Muscle layer of colon (tissue), 2 donors: ENCODE data around the gene ATP6V0E2.
A peak's percentile ranks its signal among the peaks of the same experiment; 100 is the strongest.

Experiments
- H3K27ac ChIP-seq: one replicate; pipeline ENCODE4 v1.7.0; 2013; ENCODE audit warnings: low read depth, mild to moderate bottlenecking, low read length, moderate library complexity
- H3K27me3 ChIP-seq, 2 donors: one replicate each; pipeline ENCODE4 v1.7.0; 2013; ENCODE audit warnings: low read length in 2 of 2, mild to moderate bottlenecking in 2 of 2; ENCODE audit not compliant: insufficient read depth in 2 of 2, control insufficient read depth in 1 of 2
- H3K36me3 ChIP-seq: one replicate; pipeline ENCODE4 v1.7.0; 2013; ENCODE audit warnings: mild to moderate bottlenecking, low read length; ENCODE audit not compliant: insufficient read depth
- H3K4me1 ChIP-seq: one replicate; pipeline ENCODE4 v1.7.0; 2013; ENCODE audit warnings: mild to moderate bottlenecking, low read length; ENCODE audit not compliant: insufficient read depth
- H3K4me3 ChIP-seq, 2 donors: one replicate each; pipeline ENCODE4 v1.7.0; 2013; ENCODE audit warnings: low read length in 2 of 2, low read depth in 1 of 2, mild to moderate bottlenecking in 1 of 2, moderate library complexity in 1 of 2
- H3K9ac ChIP-seq: one replicate; pipeline ENCODE4 v1.7.0; 2013; ENCODE audit warnings: low read length
- H3K9me3 ChIP-seq: one replicate; pipeline ENCODE4 v1.7.0; 2013; ENCODE audit warnings: mild to moderate bottlenecking, low read length
- donor health status: abdominal sarcoma.
- donor health status: Adenocarcinoma of cecum.

The ATP6V0E2 gene

DNA sequence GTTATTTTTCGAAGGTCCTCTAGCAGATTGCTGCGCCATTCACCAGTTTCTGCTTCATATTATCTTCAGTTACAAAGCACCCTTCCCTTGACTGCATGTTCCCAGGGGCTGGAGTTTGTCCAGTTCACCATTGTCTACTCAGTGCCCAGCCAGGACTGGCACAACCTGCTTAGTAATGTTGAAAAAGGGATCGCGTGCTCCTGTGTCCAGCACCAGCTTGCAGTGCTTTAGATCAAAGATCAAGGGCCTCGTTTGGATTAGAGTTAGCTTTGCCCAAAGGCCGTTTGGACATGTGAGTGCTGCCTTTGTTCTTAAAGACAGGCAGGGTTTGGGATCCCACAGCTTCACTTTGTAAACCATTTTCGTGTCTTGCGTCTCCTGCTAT is 867 bp downstream of the ATP6V0E2 start:
- Histone ChIP-seq H3K27ac (no peak overlapping the region), H3K4me1 (peaks cover 15% of the 10 kb centered on the region), H3K9ac (no peak overlapping the region), H3K9me3 (no peaks in the 10 kb centered on the region), H3K27me3 (no peaks in the 10 kb centered on the region), H3K4me3 (peak overlapping the region; percentile 75 to 79), H3K36me3 (peaks cover 4% of the 10 kb centered on the region)

DNA sequence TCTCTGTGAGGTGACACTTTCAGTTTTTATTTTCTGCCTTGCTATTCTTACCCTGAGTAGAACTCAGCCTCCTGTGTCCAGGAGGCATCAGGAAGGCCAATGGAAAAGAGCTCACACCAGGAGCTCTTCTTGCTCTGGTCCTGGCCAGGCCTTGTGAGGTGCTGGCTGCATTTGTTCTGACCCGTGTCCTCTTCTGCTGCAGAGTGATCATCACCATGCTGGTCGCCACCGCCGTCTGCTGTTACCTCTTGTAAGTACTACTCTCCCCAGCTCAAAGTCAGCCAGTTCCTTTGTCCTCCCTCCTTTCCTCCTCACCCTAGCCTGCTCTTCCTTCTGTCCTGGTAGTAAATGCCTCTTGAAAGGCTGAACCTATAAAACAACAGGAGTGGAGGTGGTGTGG is 1.6 kb downstream of the ATP6V0E2 start:
- Histone ChIP-seq H3K4me1 (peaks cover 18% of the 10 kb centered on the region), H3K9me3 (no peaks in the 10 kb centered on the region), H3K36me3 (peaks cover 4% of the 10 kb centered on the region), H3K27me3 (no peaks in the 10 kb centered on the region), H3K27ac (no peak overlapping the region), H3K4me3 (no peak overlapping the region), H3K9ac (no peak overlapping the region)

DNA sequence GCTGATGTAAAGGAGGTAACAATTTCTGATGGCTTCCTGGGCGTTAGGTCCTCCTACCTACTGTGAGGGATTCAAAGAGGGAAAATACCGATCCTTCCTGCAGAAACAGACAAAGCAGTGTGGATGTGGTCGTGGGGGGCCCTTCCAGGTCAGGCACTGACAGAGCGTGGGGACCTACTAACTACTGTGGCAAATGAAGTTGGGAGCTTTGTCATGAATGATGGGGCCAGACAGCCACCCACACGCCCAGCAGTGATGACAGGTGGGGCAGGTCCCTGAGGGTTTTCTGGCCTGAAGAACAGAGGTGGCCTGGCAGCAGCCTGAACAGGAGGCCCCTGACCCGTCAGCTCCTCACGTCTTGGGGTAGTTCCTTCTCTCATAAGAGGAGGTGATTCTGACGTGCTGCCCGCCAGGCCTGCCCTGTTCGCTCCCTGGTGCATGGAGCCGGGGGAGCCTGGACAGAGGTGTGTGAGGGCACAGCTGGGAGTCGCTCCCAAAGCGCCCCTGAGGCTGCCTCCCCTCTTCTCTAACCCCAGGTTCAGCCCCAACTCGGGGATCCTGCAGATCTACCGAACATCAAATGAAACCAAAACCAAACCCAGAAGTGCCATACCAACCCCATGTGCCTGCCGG is 4.2 kb downstream of the ATP6V0E2 start:
- Histone ChIP-seq H3K27ac (no peak overlapping the region), H3K4me3 (no peak overlapping the region)

DNA sequence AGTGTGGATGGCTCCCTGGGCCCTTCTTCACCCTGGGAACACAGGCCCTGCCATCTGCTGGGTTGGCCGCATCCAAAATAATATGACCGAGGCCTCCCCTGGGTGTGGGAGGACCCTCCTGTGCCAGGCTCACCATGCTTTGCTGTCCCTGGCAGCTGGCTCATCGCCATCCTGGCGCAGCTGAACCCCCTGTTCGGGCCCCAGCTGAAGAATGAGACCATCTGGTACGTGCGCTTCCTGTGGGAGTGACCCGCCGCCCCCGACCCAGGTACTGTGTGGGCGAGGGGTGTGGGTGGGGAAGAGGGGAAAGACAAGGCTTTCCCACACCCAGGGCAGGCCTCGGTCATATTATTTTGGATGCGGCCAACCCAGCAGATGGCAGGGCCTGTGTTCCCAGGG is 4.8 kb downstream of the ATP6V0E2 start:
- peaks cover 4% of the 10 kb centered on the region for H3K36me3 ChIP-seq

More for the DNA sequence above, 4.2 kb downstream of the ATP6V0E2 start:
- Histone ChIP-seq H3K4me1 (peaks cover 37% of the 10 kb centered on the region), H3K9me3 (no peaks in the 10 kb centered on the region), H3K9ac (no peak overlapping the region), H3K36me3 (peaks cover 4% of the 10 kb centered on the region), H3K27me3 (no peaks in the 10 kb centered on the region)

DNA sequence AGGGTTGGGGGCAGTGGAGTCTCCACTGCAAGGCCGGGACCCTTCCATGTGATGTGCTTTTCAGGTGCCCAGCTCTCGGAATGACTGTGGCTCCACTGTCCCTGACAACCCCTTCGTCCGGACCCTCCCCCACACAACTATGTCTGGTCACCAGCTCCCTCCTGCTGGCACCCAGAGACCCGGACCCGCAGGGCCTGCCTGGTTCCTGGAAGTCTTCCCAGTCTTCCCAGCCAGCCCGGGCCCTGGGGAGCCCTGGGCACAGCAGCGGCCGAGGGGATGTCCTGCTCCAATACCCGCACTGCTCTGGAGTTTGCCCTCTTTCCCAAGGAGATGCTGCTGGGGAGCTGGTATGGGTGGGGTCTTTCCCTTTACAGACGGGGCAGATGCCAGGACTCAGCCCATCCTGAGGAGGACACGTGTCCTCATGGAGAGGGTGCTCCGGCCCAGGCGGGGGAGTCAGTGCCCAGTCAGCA is 5.5 kb downstream of the ATP6V0E2 start:
- Histone ChIP-seq H3K27me3 (no peaks in the 10 kb centered on the region), H3K36me3 (peaks cover 4% of the 10 kb centered on the region), H3K4me3 (no peak overlapping the region), H3K9ac (no peak overlapping the region), H3K9me3 (no peaks in the 10 kb centered on the region), H3K4me1 (peaks cover 45% of the 10 kb centered on the region), H3K27ac (no peak overlapping the region)

More for the DNA sequence above, 4.8 kb downstream of the ATP6V0E2 start:
- H3K27me3 ChIP-seq: no peaks in the 10 kb centered on the region
- H3K27ac ChIP-seq: no peak overlapping the region
- peaks cover 42% of the 10 kb centered on the region for H3K4me1 ChIP-seq
- H3K9ac ChIP-seq: no peak overlapping the region
- no peak overlapping the region for H3K4me3 ChIP-seq
- no peaks in the 10 kb centered on the region for H3K9me3 ChIP-seq

DNA sequence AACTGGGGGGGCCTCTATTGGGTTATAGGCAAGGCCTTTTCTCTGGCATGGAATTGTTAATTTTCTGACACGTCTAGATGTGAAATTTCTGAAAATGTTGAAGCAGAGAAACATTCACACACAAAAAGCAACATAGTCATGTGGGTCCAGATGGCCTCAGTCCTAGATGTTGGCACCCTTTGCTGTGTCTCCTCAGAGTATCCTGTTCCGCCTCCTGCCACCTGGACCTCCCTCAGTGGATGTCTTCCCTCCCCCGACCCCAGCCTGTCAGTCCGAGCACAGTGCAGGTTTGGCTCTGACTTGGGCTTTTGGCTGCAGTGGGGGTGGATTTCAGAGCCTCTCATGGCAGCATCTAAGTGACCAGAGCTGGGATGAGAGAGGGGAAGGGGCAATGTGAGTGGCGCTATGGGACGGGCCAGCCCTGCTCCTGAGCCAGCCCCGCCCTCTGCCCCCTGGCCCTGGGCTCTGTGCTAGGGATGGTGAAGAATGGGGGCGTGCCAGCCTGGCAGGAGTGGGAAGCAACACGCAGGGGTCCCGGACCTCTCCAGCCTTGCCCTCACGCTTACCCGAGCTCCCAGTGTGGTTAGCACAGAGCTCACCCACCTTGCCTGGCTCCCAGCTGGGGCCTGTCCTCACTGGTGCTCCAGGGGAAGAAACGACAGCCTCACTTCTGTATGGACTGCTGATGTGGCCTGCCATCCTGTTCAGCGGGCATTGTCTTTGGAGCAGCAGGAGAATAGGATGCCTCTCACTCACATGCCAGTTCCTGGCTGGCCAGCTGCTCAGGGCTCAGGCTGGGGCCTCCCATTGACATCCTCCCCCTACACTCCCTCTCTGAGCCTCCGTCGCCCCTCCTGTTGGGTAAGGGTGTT is 6.2 kb downstream of the ATP6V0E2 start:
- Histone ChIP-seq H3K27ac (no peak overlapping the region), H3K4me3 (no peak overlapping the region), H3K36me3 (peaks cover 4% of the 10 kb centered on the region), H3K9me3 (no peaks in the 10 kb centered on the region), H3K9ac (no peak overlapping the region), H3K27me3 (no peaks in the 10 kb centered on the region), H3K4me1 (peaks cover 42% of the 10 kb centered on the region)

DNA sequence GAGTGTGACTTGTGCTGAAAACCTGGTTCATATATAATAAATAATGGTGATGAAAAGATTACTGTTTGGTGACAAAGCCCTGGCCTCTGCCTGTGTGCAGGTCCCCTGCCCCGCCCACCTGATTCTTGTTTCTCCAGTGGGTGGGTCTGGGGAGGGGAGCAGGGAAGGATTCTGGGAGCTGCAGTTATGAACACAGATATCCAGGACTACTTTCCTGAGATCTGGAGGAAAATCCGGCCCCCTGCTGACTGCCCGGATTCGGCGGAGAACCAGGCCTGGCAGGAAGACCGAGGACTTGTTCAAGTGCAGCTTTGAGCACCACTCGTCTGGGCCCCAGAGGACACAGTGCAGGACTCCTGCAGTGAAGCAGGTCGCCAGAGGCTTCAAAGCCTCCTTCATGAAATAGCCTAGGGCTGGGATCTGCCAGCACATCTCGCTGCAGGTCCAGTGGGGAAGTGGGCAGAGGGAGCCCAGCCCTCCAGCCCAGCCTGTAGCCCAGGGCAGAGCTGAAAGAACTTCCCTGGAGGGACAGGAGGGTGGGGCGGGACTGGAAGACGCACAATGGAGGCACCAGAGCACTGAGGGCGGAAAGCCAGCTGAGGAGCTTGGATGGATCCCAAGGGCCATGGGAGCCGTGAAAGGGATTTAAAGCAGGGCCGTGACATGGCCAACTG is 7.0 kb downstream of the ATP6V0E2 start:
- H3K4me1 ChIP-seq: peaks cover 43% of the 10 kb centered on the region
- no peaks in the 10 kb centered on the region for H3K27me3 ChIP-seq
- no peak overlapping the region for H3K27ac ChIP-seq
- no peaks in the 10 kb centered on the region for H3K9me3 ChIP-seq
- H3K9ac ChIP-seq: no peak overlapping the region
- peaks cover 4% of the 10 kb centered on the region for H3K36me3 ChIP-seq
- H3K4me3 ChIP-seq: no peak overlapping the region

DNA sequence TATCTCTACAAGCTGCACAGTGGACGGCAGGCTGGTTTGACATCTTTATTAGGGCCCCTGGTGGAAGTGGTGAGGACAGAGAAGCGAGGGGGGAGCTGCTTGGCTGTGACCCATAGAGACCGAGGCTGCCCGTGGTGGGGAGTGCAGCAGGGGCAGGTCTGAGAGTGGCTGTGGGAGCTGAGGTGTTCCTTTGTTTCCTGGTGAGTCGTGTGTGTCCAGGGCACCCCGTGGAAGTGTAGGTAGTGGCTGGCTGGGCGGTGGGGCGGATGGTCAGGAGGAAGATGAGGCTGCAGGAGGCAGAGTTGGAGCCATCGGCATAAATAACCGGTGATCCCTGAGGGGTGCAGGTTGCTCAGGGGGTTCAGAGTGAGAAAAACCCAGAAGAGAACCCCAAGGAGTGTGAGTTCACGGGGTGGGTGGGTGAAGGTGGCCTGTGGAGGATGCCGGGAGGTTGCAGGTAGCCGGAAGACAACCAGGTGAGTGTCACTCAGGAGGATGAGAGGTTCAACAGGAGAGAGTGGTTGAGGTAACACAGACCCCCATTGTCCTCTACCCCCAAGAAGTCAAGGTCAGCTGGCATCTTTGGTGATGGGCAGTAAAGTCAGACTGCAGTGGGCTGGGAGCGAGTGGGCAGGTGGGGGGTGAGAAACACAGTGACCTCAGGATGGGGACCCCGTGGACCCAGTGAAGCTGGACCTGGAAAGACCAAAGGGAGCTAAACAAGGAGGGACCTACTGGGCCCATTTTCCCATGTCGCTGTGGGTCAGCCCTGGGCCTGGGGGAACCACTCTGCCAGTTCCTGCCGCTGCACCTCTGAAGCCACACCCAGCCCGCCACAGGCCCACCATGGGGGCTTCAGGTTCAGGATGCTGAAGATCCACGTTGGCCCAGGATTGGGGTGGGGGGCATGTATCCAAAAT is 7.8 kb downstream of the ATP6V0E2 start:
- Histone ChIP-seq H3K4me1 (peaks cover 43% of the 10 kb centered on the region), H3K36me3 (peaks cover 4% of the 10 kb centered on the region), H3K27me3 (no peaks in the 10 kb centered on the region), H3K27ac (no peak overlapping the region), H3K9ac (no peak overlapping the region), H3K4me3 (no peak overlapping the region), H3K9me3 (no peaks in the 10 kb centered on the region)

DNA sequence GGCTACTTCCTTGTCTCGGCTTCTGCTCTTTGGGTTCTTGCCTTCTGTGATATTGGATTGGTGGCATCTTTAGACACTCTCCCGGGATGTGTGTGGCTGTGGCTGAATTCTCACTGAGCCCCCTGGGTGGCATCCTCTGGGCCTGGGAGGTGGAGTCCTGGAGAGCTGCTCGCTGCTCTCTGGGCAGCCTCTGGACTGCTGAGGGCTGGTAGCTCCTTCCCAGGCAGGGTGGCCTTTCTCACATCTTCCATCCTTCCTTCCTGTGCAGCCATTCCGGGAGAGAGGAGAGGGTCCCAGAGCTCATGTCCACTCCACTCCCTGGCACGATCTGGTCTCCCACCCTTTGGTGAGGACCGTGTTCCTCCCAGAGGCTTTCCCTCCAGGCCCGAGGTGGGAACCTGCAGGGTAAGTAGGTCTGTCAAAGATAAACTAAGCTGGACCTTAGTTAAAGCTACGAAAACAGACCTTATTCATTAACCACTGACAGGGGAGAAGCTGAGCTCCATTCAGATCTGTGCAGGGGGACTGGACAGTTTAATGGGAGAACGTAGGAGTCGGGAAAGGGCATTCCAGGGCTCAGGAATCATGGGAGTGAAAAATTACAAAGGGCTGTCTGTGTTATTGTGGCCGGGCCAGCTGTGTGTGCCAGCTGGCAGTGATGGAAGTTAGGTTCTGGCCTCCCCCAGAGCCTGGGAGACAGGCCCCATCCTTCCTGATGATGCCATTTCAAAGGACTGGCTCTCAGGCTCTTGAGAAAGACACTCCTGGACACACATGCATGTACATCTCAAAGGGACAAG is 8.7 kb downstream of the ATP6V0E2 start:
- no peaks in the 10 kb centered on the region for H3K27me3 ChIP-seq
- H3K27ac ChIP-seq: no peak overlapping the region
- no peaks in the 10 kb centered on the region for H3K36me3 ChIP-seq
- H3K9me3 ChIP-seq: no peaks in the 10 kb centered on the region
- peaks cover 43% of the 10 kb centered on the region for H3K4me1 ChIP-seq
- H3K4me3 ChIP-seq: no peak overlapping the region
- no peak overlapping the region for H3K9ac ChIP-seq

DNA sequence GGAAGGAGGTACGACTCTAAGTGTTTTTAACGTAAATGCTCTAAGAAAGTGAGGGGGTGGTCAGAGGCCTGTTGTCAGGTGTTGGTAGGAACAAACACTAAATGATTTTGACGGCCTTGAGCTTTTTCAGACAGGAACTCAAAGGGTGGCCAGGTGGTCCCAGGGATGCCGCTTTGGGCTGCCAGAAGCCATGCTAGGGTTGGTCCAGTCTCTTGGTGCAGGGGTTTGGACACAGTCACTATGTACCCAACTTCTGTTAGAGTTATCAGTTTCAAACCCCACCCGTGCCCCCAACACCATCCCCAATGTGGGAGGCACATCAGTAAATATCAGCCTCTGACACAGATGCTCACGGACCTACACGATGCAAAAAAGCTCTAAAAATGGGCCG is 9.3 kb downstream of the ATP6V0E2 start:
- Histone ChIP-seq H3K9me3 (no peaks in the 10 kb centered on the region), H3K4me1 (peaks cover 43% of the 10 kb centered on the region), H3K36me3 (no peaks in the 10 kb centered on the region), H3K27ac (no peak overlapping the region), H3K4me3 (no peak overlapping the region), H3K27me3 (no peaks in the 10 kb centered on the region), H3K9ac (no peak overlapping the region)
